Articular chondrocyte of knee joint (primary cell): ENCODE results near the gene WARS2. TPM values are rescaled to one million over a fixed set of nuclear protein-coding genes. Genes with fewer than 3 reads are reported as not detected.

Experiments
- small RNA-seq: library from RNA; depleted of rRNA; stranded (forward); fragments of <200 nt; gene quantifications from one replicate; pipeline ENCODE3, GENCODE V24; 2012
- total RNA-seq: library from RNA; depleted of rRNA; stranded (reverse); fragments of >200 nt; gene quantifications from 2 replicates; pipeline ENCODE4 v1.2.3, GENCODE V29; 2012

WARS2 gene
- 24.4 and 28.2 TPM in 2 replicates for total RNA-seq

DNA sequence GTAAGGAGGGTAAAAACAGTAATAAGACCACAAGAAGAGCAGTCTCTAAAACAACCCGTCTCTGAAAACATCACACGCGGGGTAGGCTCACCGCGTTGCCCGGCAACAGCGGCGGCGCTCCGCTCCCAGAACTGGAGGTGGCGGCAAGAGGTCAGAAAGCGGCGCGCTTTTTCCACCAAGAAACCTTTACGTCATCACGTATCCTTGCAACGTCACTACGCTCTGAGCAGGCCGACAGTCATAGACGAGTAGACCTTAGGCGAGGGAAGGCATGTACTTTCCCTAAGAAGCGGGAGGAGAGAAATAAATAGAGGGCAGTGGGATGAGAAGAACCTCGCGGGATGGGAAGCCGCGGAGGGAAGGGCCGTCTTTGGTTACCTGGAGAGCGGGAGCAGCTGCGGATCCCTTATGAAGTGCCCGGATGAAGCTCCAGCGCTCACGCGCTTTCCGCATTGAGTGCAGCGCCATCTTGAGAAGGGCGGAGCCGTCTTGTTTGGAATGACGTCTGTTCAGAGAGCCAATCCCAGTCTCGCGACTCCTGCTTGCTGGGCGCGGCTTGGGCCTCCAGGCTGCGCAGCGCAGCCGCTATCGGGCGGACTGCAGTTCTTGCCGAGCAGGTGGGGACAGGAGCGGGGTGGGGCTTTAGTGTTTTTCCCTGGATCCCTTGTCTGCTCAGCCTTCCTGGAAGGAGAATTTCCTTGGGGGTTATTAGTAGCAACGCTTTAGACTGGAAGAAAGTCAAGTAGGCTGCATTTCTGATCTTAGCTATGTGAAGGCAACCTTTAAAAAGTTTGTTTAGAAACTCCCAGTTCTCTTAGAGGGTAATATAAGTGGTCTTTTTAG lies at the start of gene WARS2:
WARS2 (minus strand) TSS at position 477 of the 843 bp plus-strand sequence; CDS start at position 468, 9 bp downstream.

DNA sequence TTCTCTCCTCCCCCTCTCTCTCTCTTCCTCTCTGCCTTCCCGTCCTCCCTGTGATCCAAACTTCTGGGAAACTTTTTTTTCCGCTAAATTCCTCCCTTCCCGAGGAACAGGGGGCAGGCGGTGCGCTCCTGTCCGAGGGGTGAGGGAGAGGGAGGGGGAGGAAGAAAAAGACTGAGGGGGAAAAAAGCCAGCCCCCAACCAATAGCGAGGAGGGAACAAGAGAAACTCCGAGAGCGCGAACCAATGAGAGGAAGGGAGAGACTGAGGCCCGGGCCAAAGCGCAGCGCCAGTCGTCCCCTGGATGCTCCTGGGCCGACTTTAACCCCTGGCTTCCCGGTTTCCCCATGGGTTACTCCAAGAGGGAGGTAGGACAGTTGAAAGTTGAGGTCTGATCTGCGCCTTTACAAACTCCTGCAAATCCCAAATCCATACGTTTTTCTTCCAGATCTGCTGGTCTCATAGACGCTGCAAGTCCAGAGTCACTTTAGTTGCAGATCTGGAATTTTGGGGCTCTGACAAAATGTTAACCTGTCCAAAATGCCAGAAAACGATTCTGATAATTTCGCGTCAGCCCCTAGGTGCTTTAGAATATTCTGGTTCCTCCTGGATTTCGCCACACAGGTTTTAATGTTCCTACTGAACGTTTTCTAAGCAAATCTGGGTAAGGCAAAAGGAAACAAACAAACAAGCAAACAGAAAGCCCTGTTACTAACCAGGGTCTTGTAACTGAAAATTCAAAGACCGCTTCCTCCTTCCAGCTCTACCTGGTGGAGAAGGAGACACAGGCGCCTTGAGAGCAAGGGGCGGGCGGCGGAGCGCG lies 152.1 kb downstream of the WARS2 start, which contains the start of gene TBX15:
TBX15 (minus strand) TSS at position 158 of the 820 bp plus-strand sequence. CDS start 548 bp downstream, outside the sequence.

Small RNA genes within 50 kb of the gene (small RNA-seq; reads per million reads assigned to genes)
- not detected for gene AL139420.2

Other genes starting within 250 kb of the WARS2 start
- 64.6 and 81.5 TPM in 2 replicates for gene TBX15, start 152.3 kb downstream of the WARS2 start, total RNA-seq
- not detected in 2 replicates for gene HAO2, start 228.1 kb upstream of the WARS2 start, total RNA-seq